Head of caudate nucleus (tissue), 42 donors: ENCODE results near the gene GRIN3B.

ENCODE experiments used
- DNase-seq, 42 donors: peaks; one replicate each; pipeline versions ENCODE4 v3.0.0 to v3.0.0-alpha.2; 2020 to 2021; ENCODE audit warnings: mixed read lengths in 7 of 42
- intact Hi-C: fragments of 100-400 bp; cut with DNase I; formaldehyde crosslinking; loops from one replicate; pipeline ENCODE4 v1.15.0; 2022

Gene GRIN3B

GRCh38 chr19:1003283-1003682, 3.1 kb downstream of the GRIN3B start:
- no peak for DNase-seq
- intact Hi-C loops = no loop called here

- intact Hi-C loops = no loop called here
- DNase-seq = no peak
These were observed 4.1 kb downstream of the GRIN3B start for GRCh38 chr19:1004204-1004802.

- no peak for DNase-seq
- intact Hi-C loops = no loop called here
These were observed 4.8 kb downstream of the GRIN3B start for GRCh38 chr19:1004803-1005664.

- intact Hi-C loops = no loop called here
- no peak for DNase-seq
These were observed 6.6 kb downstream of the GRIN3B start for GRCh38 chr19:1006711-1007398.

- intact Hi-C loops = no loop called here
- no peak for DNase-seq
These were observed 7.4 kb downstream of the GRIN3B start for GRCh38 chr19:1007399-1008251.

- no peak for DNase-seq
- intact Hi-C loops = no loop called here
These were observed 8.2 kb downstream of the GRIN3B start for GRCh38 chr19:1008268-1009040.

- DNase-seq = no peak
- intact Hi-C loops = no loop called here
These were observed 9.1 kb downstream of the GRIN3B start for GRCh38 chr19:1009041-1009980.

- intact Hi-C loops = loop anchor here (10.0 kb wide), 1 partner anchor 175 kb away; no protein-coding TSS in a partner anchor
- no peak for DNase-seq
These were observed 9.8 kb downstream of the GRIN3B start for GRCh38 chr19:1009981-1010538.

GRCh38 chr19:1010586-1011510, 10.6 kb downstream of the GRIN3B start:
- DNase-seq = no peak
- intact Hi-C loops = loop anchor here (10.0 kb wide), 1 partner anchor 174 kb away; no protein-coding TSS in a partner anchor

GRCh38 chr19:1011831-1012333, 11.7 kb downstream of the GRIN3B start:
- no peak for DNase-seq
- intact Hi-C loops = loop anchor here (10.0 kb wide), 1 partner anchor 173 kb away; no protein-coding TSS in a partner anchor

- intact Hi-C loops = loop anchor here (10.0 kb wide), 1 partner anchor 172 kb away; no protein-coding TSS in a partner anchor
- DNase-seq = no peak
These were observed 12.1 kb downstream of the GRIN3B start for GRCh38 chr19:1012334-1012733.

- no peak for DNase-seq
- intact Hi-C loops = loop anchor here (10.0 kb wide), 1 partner anchor 172 kb away; no protein-coding TSS in a partner anchor
These were observed 13.0 kb downstream of the GRIN3B start for GRCh38 chr19:1013218-1013617.

- intact Hi-C loops = loop anchor here (10.0 kb wide), 1 partner anchor 170 kb away; no protein-coding TSS in a partner anchor
These were observed 14.2 kb downstream of the GRIN3B start for GRCh38 chr19:1014161-1015060.

GRCh38 chr19:1015061-1015781, 15.0 kb downstream of the GRIN3B start:
- DNase-seq = no peak

More at GRCh38 chr19:1014161-1015060, 14.2 kb downstream of the GRIN3B start:
- DNase-seq = no peak

More at GRCh38 chr19:1015061-1015781, 15.0 kb downstream of the GRIN3B start:
- intact Hi-C loops = loop anchor here (10.0 kb wide), 1 partner anchor 170 kb away; no protein-coding TSS in a partner anchor
